HK-2 (cell line): ENCODE results near the gene SERPINA5.
"Not testable (repeated sequence)": the region's sequence is repeated elsewhere in the genome, so short reads cannot be mapped to it uniquely, and the experiment has no call there.

Experiments used
- DNase-seq: peaks from one replicate; pipeline ENCODE4 v3.0.0-alpha.2; 2018; ENCODE audit not compliant: unreplicated experiment

Gene SERPINA5

DNA sequence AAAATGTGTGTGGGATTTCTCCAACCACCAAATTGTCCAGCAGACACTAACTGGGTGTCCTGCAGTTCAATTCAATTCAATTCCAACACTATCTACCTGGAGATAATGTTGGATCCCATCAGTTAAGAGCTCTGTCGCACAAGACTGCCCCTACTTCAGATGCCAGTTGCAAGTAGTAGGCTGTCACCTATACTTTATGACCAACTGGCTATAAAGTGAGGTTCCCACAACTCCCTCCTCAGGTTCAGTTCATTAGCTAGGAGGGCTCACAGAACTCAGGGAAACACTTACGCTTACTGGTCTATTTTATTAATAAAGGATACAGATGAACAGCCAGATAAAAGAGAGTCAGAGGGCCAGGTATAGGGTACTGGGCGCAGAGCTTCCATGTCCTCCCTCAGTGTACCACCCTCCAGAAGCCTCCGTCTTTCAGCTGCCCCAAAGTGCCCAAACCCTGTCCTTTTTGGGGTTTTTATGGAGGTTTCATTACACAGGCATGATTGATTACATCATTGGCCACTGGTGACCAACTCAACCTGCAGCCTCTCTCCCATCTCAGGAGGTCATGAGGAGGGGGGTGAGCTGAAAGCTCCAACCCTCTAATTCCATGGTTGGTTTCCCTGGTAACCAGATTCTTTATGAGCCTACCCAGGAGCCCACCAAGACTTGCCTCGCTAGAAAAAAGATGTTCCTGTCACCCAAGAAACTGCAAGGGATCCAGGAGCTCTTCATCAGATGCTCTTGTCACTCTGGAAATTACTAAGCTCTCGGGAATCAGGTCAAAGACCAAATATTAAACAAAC is 7.5 kb upstream of the SERPINA5 start:
- DNase-seq: no peak

DNA sequence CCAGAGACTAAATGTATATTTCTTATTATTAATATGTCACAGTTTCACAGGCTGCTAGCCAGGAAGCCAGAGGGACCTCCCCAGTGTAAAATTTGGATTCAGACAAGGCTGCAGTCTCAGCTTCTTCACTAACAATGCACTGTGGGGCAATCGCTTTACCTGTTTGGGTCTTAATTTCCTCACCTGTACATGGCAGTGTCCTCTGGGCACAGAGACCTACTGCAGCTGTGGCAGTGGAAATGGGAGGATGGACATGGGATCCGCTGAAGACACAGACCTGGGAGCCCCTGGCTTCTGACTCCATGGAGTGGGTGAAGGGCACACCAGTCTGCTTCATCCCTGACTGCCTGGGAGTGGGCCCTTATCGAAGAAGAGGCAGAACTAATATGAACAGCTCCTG is 6.9 kb upstream of the SERPINA5 start:
- DNase-seq: no peak

DNA sequence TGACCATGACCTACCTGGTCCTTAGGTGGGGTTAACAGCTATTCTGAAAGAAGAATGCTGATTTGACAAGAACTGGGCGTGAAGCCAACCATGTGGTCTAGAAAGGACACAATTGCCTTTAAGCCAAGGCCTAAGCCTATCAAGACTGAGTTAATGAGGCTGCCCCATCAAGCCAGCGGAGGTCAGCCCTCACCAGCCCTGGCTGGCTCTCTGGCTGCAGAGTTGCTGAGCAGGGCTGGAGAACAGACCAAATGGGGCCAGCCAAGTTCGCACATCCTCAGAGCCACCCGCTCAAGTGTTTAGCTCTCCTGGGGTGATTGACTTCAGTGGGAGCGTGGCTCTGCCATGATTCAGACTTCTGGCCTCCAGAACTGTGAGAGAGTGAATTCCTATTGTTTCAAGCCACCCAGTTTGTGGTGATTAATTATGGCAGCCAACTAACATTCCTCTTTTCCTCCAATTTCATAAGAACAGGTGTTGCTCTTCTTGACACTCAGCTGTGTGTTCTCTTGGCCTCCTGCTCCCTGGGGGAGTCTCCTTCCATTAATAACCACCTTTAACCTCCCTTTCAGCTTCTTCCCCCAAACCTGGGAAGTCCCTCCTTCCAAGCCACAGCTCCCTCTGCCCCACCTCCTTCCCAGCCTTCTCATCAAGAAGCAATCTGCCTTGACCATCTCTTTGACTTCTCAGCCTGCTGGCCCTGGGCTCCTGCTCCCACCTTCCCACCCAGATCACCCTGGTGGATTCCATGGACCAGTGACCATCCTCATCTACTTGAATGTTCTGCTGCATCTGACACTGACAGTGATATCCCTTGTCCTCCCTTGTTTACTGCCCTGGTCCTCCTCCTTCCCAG is 5.3 kb upstream of the SERPINA5 start:
- DNase-seq: no peak

DNA sequence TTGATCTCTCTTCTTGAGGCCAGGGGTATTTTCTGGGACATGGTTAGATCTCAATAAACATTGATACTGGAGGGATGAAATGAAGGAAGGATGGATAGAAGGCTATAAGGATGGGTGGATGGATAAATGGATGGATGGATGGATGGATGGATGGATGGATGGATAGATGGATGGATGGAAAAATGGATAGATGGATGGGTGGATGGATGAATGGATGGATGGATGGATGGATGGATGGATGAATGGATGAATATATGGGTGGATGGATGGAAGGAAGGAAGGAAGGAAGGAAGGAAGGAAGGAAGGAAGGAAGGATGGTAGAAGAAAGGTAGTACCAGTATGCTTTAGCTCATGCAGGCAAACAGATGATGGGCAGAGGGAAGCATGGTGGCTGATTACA is 3.8 kb upstream of the SERPINA5 start:
- DNase-seq: not testable (repeated sequence)

DNA sequence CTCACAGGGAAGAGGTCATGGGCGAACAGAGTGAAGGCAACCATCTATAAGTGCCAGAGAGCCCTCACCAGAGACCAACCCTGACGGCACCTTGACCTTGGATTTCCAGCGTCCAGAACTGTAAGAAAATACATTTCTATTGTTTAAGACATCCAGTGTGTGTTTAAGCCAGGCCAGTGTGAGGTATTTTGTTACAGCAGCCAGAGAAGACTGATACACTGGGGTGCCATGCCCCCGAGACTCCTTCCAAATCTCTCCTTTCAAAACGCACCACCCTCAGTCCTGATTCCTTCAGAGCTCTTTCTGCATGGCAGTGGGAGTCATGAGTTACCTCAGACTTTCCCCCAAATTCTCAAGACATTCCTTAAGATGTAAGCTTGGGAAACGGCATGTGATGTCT is 2.5 kb upstream of the SERPINA5 start:
- DNase-seq: no peak

DNA sequence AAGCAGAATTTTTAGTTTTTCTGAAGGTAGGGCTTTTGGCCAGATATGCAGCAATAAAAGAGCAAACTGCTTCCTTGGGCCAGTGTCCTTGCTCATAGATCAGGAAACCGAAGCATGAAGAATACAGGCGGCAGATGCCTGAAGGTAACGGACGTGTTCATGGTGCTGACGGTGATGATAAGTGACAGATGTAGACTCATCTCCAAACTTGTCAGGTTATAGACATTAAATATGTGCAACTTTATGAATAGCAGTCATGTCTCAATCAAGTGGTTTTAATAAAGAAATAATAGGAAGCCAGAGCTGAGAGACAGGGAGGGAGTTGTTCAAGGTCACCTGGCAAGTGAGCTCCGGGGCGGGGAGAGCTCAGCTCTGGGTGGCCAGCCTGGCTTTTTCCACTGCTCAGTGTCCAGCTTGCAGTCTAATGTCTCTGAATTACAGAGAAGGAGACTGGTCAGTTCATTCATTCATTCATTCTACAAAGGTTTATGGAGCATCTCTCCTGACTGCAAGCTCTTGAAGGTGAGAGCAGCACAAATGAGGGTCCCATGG is 1.0 kb downstream of the SERPINA5 start:
- no peak for DNase-seq

DNA sequence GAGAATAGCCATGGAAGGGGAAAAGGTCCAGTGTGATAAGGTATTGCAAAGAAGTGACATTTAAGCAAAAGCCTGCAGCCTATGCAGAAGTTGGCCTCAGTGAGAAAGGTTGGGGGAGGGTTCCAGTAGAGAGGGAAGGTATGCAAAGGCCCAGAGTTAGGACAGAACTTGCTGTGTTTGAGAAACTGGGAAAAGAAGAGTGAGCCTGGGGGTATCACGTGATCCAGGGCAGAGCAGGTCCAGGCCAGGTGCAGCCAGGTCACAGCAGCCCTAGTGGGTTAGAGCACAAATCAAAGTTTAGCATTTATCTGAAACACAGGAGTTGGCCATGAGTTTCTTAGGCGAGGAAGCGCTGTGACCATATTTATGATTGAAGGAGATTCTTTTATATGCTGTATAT is 1.6 kb downstream of the SERPINA5 start:
- no peak for DNase-seq

DNA sequence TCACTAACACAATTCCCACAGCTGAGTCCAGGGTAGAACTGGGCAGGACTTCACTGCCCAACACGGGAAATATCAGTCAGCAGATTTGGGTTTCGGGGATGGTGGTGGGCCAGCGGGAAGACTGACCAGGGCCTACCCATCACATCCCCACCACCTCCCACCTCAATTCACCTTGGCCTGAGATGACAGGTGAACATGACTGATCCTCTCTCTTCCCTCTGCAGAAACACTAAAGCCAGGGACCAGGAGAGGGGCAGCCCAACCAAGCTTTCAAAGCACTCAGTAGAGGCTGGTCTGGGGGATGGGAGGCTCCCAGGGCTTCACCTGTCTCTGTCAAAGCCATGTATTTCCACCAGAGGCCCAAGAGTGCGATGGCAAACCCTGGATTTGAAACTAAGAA is 2.3 kb downstream of the SERPINA5 start:
- no peak for DNase-seq

DNA sequence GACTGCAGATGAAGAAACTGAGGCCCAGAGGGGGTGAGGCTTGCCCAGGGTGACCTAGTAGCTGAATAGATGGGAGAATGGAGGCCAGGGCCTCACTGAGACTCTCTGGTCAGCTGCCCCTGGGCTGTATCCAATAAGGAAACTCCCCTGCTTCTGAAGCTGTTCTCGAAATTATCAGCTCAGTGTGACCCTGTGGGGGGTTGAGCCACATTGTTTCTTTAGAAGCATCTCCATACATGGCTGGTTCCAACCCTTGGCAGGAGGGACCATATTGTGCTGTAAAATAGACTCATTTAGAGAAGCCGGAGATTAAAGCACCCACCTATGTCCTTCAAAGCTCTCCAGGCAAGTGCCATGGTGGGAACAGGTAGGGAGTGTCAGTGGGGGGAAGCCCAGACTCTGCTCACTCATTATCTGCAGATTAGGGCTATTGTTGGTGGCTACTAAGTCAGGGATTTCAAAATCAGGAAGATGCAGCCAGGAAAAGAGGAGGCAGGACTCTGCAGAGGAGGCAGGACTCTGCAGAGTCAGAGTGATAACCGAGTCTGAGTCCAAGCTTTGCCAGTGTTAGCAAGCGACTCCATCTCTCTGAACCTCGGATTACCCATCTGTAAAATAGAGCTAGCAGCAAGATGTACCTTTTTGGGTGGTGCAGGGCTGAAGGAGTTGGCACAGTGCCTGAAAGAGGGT is 3.5 kb downstream of the SERPINA5 start:
- DNase-seq: no peak

DNA sequence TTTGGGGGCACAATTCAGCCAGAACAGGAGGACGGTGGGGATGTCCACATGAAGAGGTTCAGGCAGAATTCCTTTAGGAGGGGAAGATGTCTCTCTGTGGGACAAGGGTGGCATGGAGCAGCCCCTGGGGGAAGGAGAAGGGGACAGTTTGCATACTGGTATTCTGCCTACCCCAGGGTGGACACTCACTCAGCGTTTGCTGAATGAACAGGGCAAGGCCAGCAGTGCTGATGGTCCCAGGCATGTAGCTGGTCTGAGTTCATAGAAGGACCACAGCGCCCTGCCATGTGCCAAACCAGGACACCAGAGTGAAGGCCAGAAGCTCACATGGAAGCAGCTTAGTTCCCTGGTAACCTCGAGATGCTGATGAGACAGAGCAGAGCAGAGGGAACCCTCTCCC is 5.4 kb downstream of the SERPINA5 start:
- DNase-seq: no peak

DNA sequence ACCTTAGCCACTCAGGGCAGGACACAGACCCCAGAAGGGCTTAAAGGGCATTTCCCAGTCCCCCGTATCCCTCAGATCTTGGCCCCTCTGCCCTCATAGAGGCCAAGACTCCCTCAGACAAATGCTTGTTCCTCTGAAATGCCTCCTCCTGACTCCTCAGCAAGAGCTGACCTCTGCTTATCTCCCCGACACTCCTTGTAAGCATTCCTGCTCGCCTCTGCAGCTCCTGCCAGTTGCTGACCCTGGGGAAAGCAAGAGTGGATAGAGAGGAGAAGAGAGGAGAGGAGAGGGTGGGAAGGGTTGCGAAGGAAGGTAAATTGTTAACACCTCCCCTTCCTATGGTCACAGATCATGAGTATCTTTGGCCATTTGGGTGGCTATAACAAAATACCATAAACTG is 7.1 kb downstream of the SERPINA5 start:
- DNase-seq: no peak

DNA sequence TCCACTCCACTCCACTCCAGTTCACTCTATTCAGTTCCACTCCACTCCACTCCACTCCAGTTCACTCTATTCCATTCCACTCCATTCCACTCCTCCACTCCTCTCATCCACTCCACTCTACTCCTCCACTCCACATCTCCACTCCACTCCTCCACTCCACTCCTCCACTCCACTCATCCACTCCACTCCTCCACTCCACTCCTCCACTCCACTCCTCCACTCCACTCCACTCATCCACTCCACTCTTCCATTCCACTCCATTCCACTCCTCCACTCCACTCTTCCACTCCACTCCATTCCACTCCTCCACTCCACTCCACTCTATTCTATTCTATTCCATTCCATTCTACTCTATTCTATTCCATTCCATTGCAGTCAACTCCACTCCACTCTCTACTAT is 9.8 kb downstream of the SERPINA5 start:
- DNase-seq: no peak

DNA sequence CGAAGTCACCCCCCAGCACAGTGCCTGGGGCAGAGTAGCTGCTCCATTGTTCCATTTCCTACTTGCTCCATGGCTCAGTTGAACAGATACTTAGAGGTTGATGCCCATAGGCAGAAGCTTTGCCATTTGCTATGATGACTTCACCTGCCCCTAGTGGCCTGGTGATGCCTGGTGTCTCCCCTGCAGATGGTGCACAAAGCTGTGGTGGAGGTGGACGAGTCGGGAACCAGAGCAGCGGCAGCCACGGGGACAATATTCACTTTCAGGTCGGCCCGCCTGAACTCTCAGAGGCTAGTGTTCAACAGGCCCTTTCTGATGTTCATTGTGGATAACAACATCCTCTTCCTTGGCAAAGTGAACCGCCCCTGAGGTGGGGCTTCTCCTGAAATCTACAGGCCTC is 10.6 kb downstream of the SERPINA5 start:
- no peak for DNase-seq

DNA sequence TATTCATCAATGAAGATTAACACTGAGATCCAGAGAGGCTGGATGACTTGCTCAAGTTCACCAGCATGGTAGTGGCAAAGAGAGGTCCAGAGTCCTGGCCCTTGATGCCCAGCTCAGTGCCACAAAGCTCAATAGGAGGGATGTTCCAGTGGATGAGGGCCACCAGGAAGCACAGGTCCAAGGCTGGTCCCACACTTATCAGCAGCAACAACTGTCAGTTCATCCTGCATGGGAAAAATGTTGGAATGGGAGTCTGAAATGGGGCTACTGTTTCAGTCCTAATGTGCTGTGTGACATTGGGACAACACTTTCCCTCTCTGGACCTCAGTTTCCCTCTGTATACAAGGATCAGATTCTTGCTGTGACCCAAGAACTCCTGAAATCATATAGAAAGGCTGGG is 11.2 kb downstream of the SERPINA5 start:
- no peak for DNase-seq

DNA sequence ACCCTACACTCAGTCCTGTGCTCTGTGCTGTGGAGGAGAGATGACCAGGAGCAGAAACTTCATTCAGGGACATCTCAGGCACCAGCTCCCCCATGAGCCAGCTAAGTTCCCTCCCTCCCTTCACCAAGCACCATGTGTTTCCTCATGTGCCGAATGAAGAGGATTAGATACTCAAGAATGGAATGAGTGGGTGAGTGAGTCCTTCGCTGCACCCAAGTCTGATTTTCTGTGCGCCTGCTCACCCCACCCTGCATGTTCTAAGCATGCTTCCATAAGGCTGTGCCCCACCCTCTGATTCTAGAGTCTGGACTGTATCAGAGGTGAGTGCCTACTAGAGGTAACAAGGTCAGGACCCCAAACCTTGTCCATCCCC is 12.1 kb downstream of the SERPINA5 start:
- DNase-seq: no peak

DNA sequence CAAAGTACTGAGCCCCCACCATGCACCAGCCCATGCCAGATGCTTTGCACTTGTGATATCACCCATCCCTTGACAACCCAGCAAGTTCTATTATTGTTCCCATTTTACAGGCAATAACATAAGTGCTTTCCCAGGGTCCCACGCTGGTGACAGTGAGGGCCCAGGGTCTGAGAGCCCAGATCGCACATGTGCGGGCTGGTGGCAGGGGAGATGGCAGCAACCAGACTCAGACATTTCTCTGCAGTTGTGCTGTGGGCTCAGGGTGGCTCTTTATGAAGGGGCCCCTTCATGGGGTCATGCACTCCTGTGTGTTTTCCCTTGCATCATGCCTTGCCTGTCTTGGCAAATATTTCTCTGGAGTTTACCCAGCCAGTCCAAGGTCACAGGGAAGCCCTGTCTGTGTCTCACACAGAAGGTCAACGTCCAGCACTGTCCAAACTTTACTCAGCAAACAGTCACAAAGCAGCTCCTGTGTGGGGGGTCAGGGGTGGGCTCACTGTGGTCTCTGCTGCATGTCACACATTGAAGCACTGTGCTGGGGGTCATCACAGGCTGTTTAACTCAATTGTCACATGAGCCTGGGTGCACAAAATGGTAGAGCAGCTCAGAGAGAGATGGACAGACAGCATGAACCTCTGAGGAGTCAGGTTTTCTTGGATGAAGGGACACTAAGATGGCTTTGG is 12.7 kb downstream of the SERPINA5 start:
- no peak for DNase-seq

DNA sequence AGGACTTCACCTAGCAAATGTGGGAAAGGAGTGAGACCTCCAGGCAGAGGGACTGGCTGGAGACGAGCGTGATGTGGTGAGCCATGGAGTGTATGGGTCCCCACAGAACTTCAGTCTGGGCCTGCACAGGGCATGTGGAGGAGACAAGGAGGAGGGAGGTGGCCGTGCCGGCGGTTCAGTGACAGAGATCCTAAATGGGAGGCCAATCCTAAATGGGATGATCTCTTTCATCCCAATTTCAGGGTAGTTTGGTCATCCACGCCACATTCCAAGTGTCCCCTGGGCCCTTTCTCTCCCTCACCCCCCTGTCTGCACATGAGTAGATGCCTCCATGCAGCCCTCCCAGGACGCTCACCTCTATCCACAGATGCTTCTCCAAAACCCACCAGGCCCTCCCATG is 13.2 kb downstream of the SERPINA5 start:
- DNase-seq: no peak

DNA sequence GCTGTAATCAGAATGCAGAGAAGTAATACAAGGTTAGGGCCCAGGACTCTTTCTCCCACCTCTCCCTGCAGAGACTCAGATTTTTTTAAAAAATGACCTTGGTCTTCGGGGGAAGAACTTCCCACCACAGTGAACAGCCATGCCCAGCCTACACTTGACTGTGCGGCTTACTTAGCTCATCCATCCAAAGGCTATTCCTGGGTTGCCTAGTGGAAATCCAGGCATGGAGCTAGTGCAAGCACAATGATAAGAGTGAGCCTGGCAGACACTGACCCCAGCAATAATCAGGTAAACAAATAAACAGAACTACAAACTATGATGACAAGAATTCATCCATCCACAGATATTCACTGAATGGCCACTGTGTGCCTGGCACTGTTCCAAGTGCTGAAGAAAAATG is 14.7 kb downstream of the SERPINA5 start:
- no peak for DNase-seq

DNA sequence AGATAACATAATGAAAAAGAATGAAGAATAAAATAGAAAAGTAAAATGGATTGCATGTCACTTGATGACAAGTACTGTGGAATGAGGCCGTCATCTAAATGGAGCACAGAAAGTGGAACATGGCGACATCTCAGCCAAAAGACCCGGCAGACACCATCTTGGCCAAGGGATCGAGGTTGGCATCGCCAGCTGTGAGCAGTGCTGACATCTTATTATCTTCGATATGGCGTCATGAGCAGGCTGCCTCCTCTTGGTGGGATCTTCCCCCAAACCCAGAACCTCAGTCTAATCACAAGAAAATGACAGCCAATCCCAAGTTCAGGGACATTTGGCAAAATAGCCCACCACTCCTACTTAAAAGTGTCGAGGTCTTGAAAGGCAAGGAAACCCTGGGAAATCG is 15.1 kb downstream of the SERPINA5 start:
- DNase-seq: no peak

DNA sequence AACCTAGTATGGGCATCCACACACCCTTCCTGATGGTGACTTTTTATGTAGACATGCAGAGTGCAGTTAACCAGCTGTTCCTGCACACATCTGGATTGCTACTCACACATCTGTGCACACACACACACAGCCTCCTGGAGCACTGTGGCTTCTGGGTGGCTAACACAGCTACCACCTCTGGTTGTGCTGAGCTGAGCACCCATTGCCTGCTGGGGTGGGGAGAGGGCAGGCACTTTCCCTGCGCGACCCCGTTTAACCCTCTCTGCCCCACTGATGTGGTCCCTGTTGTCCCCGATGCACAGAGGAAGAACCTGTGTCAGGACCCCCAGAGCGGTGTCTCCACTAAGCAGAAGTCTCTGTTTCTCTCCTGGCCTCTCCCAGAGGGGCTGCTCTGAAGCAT is 16.6 kb downstream of the SERPINA5 start:
- DNase-seq: no peak

DNA sequence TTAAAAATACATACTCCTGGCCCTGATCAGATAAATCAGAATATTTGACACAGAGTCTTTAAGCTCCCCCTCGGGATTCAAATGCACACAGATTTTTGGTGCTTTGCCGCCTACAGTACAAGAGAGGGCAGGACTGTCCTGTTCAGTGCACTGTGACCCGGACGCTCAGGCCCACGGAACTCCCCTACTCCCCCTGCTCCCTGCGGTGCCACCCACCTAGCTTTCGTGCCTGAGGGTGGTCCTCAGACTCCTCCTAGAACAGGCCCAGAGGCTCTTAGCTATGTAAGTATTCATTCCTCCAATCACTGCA is 17.2 kb downstream of the SERPINA5 start:
- no peak for DNase-seq
